GM12878 (cell line): ENCODE data around the gene KIF5C. TPM values are rescaled to one million over a fixed set of nuclear protein-coding genes. Genes with fewer than 3 reads are reported as not detected.

ENCODE experiments used
- BRCA1 ChIP-seq: IDR thresholded peaks from 2 replicates; pipeline ENCODE4 v1.6.1; 2011; ENCODE audit warnings: low read depth, low read length, improper control_type of control experiment
- HCFC1 ChIP-seq: fragments of 150-350 bp; IDR thresholded peaks from 2 replicates; pipeline ENCODE4 v1.6.1; 2014; ENCODE audit warnings: low read length
- JUNB ChIP-seq: IDR thresholded peaks from 2 replicates; pipeline ENCODE4 v1.6.1; 2016; ENCODE audit warnings: antibody characterized with exemption, mild to moderate bottlenecking
- LARP7 ChIP-seq: fragments of 450-650 bp; IDR thresholded peaks from 2 replicates; pipeline ENCODE4 v1.6.1; 2017; ENCODE audit warnings: mild to moderate bottlenecking
- NFYA ChIP-seq: IDR thresholded peaks from 2 replicates; pipeline ENCODE4 v1.6.1; 2011; ENCODE audit warnings: low read depth, mild to moderate bottlenecking, low read length, improper control_type of control experiment, borderline replicate concordance
- POLR2AphosphoS2 ChIP-seq: IDR thresholded peaks from 2 replicates; pipeline ENCODE4 v1.6.1; 2011; ENCODE audit warnings: low read depth, mild to moderate bottlenecking, low read length, improper control_type of control experiment, moderate library complexity
- polyA plus RNA-seq, 11 experiments: library from polyadenylated mRNA; depleted of rRNA in 4 of 11; unstranded in 6 of 11; stranded (reverse) in 5 of 11; fragments of >200 nt; fragmentation: Nextera tagmentation in 4 of 11; fragmentation: Illumina TruSeq in 1 of 11; extraction: Ambion mirVana in 4 of 11; extraction: Trizol in 1 of 11; gene quantifications; 1 replicate in 1 of 11; 2 replicates in 10 of 11; pipeline versions ENCODE4 v1.2.1 to v1.2.3, GENCODE V29; 2011 to 2016; ENCODE audit warnings: inconsistent platforms in 2 of 11, missing spikeins in 2 of 11, low read depth in 1 of 11
- total RNA-seq, 4 experiments: library from RNA; depleted of rRNA in 3 of 4; stranded (reverse); fragments of >200 nt in 3 of 4; fragmentation: Illumina TruSeq in 1 of 4; extraction: Trizol in 1 of 4; gene quantifications; 2 replicates each; pipeline versions ENCODE4 v1.2.1 to v1.2.3, GENCODE V29; 2013 to 2021
- TF ChIP-seq, protein P1 (sequence below): IDR thresholded peaks from 2 replicates; pipeline ENCODE4 v1.6.1; 2012; ENCODE audit warnings: low read depth, low read length, improper control_type of control experiment
- TF ChIP-seq, protein P2 (sequence below): IDR thresholded peaks from 2 replicates; pipeline ENCODE4 v1.6.1; 2011; ENCODE audit warnings: borderline replicate concordance, low read depth, mild to moderate bottlenecking, moderate library complexity, mixed read lengths, low read length; ENCODE audit not compliant: insufficient read depth; ENCODE audit errors: extremely low read length
- TF ChIP-seq, protein P3 (sequence below): fragments of 450-650 bp; IDR thresholded peaks from 2 replicates; pipeline ENCODE4 v1.6.1; 2016; ENCODE audit warnings: mild to moderate bottlenecking
- TF ChIP-seq, protein P4 (sequence below): fragments of 450-650 bp; IDR thresholded peaks from 2 replicates; pipeline ENCODE4 v1.6.1; 2017; ENCODE audit warnings: mild to moderate bottlenecking, low read depth, inconsistent platforms; ENCODE audit not compliant: poor library complexity, severe bottlenecking

The KIF5C gene
- total and polyA plus RNA-seq, 10 of the 15 experiments (the other 5 are each of a cell fraction or from before 2014, with no cell fraction given): 0.08 to 0.49 (median 0.24) TPM

DNA sequence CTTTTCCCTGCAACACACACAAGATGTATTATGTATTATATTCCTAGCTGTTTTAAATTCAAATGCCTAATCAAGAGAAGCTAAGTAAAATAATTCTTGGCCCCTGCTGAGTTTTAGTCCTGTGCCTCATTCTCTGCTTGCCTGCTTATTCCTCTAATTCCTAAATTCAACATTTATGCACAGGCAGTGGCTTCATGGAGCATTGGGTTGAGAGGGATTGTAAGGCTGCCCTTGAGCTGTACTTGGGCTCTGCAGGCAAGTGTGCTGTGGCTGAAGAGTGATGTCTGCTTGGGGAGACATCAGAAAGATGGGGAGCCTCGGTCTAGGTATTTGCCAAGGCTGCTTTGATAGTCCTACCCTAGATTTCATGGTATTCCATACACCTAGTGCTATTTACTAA, 27.8 kb downstream of the KIF5C start (continued):
- TF ChIP-seq, protein P1, sequence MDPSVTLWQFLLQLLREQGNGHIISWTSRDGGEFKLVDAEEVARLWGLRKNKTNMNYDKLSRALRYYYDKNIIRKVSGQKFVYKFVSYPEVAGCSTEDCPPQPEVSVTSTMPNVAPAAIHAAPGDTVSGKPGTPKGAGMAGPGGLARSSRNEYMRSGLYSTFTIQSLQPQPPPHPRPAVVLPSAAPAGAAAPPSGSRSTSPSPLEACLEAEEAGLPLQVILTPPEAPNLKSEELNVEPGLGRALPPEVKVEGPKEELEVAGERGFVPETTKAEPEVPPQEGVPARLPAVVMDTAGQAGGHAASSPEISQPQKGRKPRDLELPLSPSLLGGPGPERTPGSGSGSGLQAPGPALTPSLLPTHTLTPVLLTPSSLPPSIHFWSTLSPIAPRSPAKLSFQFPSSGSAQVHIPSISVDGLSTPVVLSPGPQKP: no peak
- TF ChIP-seq, protein P2, sequence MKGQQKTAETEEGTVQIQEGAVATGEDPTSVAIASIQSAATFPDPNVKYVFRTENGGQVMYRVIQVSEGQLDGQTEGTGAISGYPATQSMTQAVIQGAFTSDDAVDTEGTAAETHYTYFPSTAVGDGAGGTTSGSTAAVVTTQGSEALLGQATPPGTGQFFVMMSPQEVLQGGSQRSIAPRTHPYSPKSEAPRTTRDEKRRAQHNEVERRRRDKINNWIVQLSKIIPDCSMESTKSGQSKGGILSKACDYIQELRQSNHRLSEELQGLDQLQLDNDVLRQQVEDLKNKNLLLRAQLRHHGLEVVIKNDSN: no peak
- TF ChIP-seq LARP7 (no peak), JUNB (no peak), POLR2AphosphoS2 (no peak), HCFC1 (no peak), NFYA (no peak), BRCA1 (no peak)
- TF ChIP-seq, protein P3, sequence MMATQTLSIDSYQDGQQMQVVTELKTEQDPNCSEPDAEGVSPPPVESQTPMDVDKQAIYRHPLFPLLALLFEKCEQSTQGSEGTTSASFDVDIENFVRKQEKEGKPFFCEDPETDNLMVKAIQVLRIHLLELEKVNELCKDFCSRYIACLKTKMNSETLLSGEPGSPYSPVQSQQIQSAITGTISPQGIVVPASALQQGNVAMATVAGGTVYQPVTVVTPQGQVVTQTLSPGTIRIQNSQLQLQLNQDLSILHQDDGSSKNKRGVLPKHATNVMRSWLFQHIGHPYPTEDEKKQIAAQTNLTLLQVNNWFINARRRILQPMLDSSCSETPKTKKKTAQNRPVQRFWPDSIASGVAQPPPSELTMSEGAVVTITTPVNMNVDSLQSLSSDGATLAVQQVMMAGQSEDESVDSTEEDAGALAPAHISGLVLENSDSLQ: no peak
- TF ChIP-seq, protein P4, sequence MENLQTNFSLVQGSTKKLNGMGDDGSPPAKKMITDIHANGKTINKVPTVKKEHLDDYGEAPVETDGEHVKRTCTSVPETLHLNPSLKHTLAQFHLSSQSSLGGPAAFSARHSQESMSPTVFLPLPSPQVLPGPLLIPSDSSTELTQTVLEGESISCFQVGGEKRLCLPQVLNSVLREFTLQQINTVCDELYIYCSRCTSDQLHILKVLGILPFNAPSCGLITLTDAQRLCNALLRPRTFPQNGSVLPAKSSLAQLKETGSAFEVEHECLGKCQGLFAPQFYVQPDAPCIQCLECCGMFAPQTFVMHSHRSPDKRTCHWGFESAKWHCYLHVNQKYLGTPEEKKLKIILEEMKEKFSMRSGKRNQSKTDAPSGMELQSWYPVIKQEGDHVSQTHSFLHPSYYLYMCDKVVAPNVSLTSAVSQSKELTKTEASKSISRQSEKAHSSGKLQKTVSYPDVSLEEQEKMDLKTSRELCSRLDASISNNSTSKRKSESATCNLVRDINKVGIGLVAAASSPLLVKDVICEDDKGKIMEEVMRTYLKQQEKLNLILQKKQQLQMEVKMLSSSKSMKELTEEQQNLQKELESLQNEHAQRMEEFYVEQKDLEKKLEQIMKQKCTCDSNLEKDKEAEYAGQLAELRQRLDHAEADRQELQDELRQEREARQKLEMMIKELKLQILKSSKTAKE: no peak
